Measurements from ENCODE around the gene CD28.

The CD28 gene

DNA sequence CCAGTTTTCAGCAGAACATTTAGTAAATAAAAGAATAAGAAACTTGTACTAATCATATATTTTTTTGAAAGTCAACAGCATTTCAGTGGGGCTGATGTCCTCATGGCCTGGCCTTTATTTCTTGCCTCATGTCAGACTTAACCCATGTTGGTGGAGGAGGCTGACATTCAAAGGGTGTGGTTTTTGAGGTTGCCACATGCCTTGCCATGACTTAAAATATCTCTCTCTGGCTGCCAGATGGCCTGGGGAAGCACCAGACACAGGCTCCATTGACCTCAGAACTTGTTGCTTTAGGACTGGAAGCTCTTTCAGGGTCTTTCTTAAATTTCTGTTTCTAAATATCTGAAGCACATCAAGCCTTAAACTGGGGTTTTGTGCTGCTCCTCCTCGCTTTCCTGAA lies 32.5 kb upstream of the CD28 start:
- no peak overlapping the region for H3K4me3 ChIP-seq (ENCODE audit: low read depth, low read length)
- no peak for DNase-seq (ENCODE audit: low read depth)
- TF ChIP-seq, protein P1, sequence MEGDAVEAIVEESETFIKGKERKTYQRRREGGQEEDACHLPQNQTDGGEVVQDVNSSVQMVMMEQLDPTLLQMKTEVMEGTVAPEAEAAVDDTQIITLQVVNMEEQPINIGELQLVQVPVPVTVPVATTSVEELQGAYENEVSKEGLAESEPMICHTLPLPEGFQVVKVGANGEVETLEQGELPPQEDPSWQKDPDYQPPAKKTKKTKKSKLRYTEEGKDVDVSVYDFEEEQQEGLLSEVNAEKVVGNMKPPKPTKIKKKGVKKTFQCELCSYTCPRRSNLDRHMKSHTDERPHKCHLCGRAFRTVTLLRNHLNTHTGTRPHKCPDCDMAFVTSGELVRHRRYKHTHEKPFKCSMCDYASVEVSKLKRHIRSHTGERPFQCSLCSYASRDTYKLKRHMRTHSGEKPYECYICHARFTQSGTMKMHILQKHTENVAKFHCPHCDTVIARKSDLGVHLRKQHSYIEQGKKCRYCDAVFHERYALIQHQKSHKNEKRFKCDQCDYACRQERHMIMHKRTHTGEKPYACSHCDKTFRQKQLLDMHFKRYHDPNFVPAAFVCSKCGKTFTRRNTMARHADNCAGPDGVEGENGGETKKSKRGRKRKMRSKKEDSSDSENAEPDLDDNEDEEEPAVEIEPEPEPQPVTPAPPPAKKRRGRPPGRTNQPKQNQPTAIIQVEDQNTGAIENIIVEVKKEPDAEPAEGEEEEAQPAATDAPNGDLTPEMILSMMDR (IDR thresholded peaks at IDR 0.05; ENCODE audit: low read depth, low read length, missing control alignments) = no peak
- in situ Hi-C loops (cut with HindIII; ENCODE audit: low sequenced_read_pairs) = no loop called here

DNA sequence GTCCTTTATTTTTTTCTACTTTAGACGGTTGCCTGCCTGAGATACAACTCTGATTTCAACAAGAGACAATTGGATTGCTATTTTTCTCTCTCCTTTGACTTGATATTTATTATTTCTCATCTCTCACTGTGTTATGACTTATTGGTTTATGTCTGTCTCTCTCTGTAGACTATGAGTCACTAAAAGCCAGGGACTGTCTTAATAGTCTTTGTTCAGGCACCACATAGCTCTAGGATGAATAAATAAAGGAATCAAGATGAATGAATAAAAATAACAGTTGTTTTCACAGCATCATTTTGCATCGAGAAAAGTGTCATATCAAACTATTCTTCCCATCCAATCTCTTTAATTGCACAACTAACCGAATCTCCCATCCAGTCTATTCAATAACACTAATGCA lies 31.4 kb upstream of the CD28 start:
- in situ Hi-C loops (cut with HindIII; ENCODE audit: low sequenced_read_pairs) = no loop called here

DNA sequence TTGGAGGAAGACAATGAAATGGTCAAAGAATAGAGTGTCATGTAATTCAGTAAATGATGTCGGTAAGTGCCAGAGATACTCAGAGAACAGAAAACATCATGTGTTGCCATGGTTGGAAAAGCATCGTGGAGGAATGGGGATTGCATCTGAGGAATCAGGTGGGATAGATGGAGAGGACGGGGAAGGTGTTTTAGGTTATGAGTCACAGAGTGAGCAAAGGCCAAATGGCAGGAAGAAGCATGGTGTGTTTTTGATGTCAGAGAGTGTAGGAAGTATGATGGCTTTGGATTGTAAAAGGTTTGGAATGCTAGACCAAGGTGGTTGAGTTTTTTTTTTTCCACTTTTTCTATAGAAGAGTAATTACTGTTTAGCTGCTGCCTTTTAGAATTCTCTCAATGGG lies 27.5 kb upstream of the CD28 start:
- DNase-seq (ENCODE audit: low read depth) = no peak
- in situ Hi-C loops (cut with HindIII; ENCODE audit: low sequenced_read_pairs) = no loop called here
- TF ChIP-seq, protein P1 (IDR thresholded peaks at IDR 0.05; ENCODE audit: low read depth, low read length, missing control alignments) = no peak
- H3K4me3 ChIP-seq (ENCODE audit: low read depth, low read length) = no peak overlapping the region

More for the DNA sequence above, 31.4 kb upstream of the CD28 start:
- no peak for DNase-seq (ENCODE audit: low read depth)
- H3K4me3 ChIP-seq (ENCODE audit: low read depth, low read length) = no peak overlapping the region
- TF ChIP-seq, protein P1 (IDR thresholded peaks at IDR 0.05; ENCODE audit: low read depth, low read length, missing control alignments) = no peak

DNA sequence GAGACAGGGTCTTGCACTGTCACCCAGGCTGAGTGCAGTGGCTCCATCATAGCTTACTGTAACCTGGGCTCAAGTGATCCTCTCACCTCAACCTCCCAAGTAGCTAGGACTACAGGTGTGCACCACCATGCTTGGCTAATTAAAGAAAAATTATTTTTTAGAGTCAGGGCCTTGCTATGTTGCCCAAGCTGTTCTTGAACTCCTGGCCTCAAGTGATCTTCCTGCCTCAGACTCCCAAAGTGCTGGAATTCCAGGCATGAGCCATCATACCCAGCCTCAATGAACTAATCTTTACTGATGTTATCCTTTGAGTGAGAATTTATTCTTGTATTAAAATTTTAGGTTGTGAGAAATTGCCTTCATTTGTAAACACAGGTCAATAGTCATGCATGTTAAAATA lies 27.0 kb upstream of the CD28 start:
- TF ChIP-seq, protein P1 (IDR thresholded peaks at IDR 0.05; ENCODE audit: low read depth, low read length, missing control alignments) = no peak
- no peak for DNase-seq (ENCODE audit: low read depth)
- no peak overlapping the region for H3K4me3 ChIP-seq (ENCODE audit: low read depth, low read length)
- in situ Hi-C loops (cut with HindIII; ENCODE audit: low sequenced_read_pairs) = no loop called here

DNA sequence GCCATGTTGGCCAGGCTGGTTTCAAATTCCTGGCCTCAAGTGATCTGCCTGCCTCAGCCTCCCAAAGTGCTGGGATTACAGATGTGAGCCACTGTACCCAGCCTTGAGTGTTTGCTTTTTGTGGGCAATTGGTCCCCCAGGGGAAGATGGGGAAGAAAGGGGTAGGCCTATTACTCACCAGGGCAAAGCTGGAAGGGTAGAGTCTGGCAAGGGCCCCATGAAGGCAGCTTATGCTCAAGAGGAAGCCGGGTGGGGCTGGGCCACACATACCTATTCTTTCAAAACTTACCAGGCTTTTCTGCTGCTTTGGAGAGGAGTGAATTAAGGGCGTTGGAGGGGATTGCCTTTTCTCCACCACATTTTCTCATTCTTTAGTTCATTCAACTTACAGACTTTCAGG lies 24.5 kb upstream of the CD28 start:
- in situ Hi-C loops (cut with HindIII; ENCODE audit: low sequenced_read_pairs) = no loop called here
- DNase-seq (ENCODE audit: low read depth) = no peak
- TF ChIP-seq, protein P1 (IDR thresholded peaks at IDR 0.05; ENCODE audit: low read depth, low read length, missing control alignments) = no peak
- H3K4me3 ChIP-seq (ENCODE audit: low read depth, low read length) = no peak overlapping the region

DNA sequence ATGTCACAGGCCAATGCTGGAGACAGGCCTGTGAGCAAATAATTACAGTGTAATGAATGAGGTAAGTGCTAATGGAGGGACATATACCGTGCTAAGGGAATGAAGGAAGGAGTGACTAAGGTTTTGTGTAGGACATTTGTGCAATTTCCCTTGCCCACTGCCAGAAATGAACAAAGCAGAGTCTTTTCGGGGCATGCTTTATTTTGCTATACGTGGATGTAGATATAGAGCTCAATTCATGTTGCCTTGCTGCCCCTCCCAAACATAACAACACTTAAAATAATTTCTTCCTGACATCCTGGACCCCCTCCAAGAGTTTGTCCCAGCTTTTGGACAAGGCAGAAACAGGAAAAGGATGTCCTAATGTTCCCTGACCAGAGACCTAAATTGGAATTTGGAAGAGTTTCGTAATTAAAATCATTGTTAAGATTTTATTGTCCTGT lies 23.7 kb upstream of the CD28 start:
- DNase-seq (ENCODE audit: low read depth) = no peak
- TF ChIP-seq, protein P1 (IDR thresholded peaks at IDR 0.05; ENCODE audit: low read depth, low read length, missing control alignments) = no peak
- in situ Hi-C loops (cut with HindIII; ENCODE audit: low sequenced_read_pairs) = no loop called here

DNA sequence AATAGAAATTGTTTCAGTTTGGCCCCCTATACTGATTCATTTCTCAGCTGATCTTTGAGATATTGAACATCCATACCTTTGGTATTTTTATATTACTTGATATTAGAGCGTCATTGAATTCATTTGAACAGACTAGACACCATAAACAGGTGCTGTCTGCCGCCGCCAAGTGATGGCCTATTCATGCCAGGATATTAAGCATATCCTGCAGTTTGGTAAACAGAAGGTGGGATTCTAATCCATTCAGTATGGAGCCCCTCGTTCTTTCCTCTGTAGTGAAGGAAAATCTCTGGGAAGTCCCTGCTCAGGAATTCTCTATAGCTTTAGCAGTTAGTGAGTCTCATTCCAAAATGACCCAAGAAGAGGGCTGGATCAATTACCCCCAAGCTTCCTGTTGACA lies 23.0 kb upstream of the CD28 start:
- TF ChIP-seq, protein P1 (IDR thresholded peaks at IDR 0.05; ENCODE audit: low read depth, low read length, missing control alignments) = no peak
- in situ Hi-C loops (cut with HindIII; ENCODE audit: low sequenced_read_pairs) = no loop called here
- H3K4me3 ChIP-seq (ENCODE audit: low read depth, low read length) = no peak overlapping the region
- no peak for DNase-seq (ENCODE audit: low read depth)

More for the DNA sequence above, 23.7 kb upstream of the CD28 start:
- H3K4me3 ChIP-seq (ENCODE audit: low read depth, low read length) = no peak overlapping the region

All from astrocyte of the cerebellum (primary cell).